Mucosa of gallbladder (tissue), 1 donor: Measurements from ENCODE around the gene SORCS3. TPM values are rescaled to one million over a fixed set of nuclear protein-coding genes. Genes with fewer than 3 reads are reported as not detected.

Source experiments
- DNase-seq: peaks from one replicate; pipeline ENCODE4 v3.0.0-alpha.2; 2020; ENCODE audit warnings: low spot score
- total RNA-seq: library from RNA; stranded (reverse); gene quantifications from one replicate; pipeline ENCODE4 v1.2.1, GENCODE V29; 2021
- donor health status: DM: no; HTN: no; CAD: no.

Gene SORCS3
- total RNA-seq, 1 donor from 2014 or later, result 0.17 TPM

DNA sequence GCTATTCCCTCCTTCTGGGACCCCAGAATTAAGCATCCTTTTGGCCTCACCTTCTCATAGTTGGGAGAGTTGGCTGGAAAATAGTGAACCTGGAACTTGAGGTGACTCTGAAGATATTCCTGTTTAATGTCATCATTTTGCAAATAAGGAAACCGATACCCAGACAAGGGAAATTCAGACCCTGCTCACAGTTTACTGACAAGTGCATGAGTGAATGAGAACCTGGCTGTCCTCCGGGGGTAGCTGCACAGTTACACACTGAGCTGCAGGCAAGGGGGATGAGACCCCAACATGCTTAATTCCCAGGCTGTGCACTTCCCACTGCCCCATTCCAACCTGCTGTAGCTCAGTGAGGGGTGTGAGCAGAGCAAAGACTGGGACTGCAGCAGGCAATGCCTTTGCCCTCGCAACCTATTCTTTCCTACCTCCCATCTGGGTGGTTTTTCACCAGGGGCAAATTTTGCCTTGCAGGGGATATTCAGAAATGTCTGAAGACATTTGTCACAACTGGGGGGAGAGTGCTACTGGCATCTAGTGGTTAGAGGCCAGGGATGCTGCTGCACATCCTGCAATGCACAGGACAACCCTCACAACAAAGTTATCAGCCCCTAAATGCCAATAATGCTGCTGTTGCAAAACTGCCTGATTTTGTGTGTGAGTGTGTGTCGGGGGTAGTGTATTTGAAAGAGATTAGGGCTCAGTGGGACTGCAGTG is 136.2 kb downstream of the SORCS3 start:
- DNase-seq, result no peak

GRCh38 chr10:104778371-104778770 is 137.3 kb downstream of the SORCS3 start:
- DNase-seq, result no peak

DNA sequence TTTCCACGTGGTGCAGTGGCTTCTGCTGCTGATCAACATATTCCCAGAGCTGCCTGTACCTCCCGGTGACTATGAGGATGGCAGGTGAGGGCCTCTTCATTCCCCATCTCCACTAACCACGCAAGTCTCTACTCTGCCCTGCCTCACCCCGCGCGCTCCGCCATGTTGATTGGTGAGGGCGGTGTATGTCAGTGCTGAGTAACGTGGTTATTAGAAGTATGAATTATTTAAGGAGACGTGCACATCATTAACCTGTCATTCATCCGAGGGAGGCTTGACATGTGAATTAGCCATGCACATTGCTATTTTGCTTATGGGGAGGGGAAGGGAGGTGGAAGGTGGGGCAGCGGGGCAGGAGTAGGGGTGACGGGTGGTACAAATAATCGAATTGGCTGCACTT is 138.6 kb downstream of the SORCS3 start:
- DNase-seq, result no peak

- no peak for DNase-seq
These were observed 139.1 kb downstream of the SORCS3 start for GRCh38 chr10:104780165-104780564.

GRCh38 chr10:104780946-104781595 is 140.0 kb downstream of the SORCS3 start:
- DNase-seq, result no peak

DNA sequence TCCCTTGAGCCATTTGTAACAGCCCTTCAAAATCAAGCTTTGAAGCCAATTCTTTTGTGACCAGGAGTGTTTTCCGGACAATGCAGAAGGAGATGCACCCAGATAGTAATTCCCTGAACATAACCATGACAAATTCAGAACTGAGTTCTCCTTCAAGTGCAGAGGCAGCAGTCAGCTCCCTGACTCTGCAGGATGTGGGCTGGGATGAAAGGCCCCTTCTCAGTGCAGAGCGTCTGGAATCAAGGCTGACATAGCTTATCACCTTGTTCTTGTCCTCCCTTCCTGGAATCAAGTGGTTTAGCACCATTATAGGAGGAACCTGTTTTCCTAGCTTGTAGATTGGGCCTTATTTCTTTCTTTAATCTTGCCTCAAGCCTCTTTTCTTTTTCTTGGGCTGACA is 143.4 kb downstream of the SORCS3 start:
- DNase-seq, result no peak

- no peak for DNase-seq
These were observed 150.4 kb downstream of the SORCS3 start for GRCh38 chr10:104791471-104791870.

GRCh38 chr10:104795411-104795810 is 154.3 kb downstream of the SORCS3 start:
- DNase-seq, result no peak

GRCh38 chr10:104796823-104797222 is 155.7 kb downstream of the SORCS3 start:
- DNase-seq, result no peak

DNA sequence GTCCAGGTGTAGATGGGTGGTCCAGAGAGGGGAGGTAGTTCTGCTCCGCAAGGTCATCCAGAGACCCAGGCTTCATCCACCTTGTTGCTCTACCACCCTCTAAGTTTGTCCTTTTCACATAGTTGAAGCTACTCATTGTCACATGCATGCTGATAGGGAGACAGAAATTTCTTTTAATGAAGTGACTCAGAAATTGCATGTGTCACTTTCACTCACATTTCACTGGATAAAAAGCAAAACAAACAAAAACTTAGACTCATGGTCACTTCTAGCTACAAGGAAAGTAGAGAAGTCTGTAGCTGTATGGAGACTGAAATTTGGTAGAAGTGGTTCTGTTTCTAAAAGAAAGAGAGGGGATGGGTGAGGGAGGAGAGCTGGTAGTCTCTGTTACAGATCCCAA is 161.9 kb downstream of the SORCS3 start:
- no peak for DNase-seq

- no peak for DNase-seq
These were observed 163.8 kb downstream of the SORCS3 start for GRCh38 chr10:104804880-104805279.

- no peak for DNase-seq
These were observed 165.7 kb downstream of the SORCS3 start for GRCh38 chr10:104806801-104807200.

- DNase-seq, result no peak
These were observed 166.7 kb downstream of the SORCS3 start for GRCh38 chr10:104807581-104808310.

DNA sequence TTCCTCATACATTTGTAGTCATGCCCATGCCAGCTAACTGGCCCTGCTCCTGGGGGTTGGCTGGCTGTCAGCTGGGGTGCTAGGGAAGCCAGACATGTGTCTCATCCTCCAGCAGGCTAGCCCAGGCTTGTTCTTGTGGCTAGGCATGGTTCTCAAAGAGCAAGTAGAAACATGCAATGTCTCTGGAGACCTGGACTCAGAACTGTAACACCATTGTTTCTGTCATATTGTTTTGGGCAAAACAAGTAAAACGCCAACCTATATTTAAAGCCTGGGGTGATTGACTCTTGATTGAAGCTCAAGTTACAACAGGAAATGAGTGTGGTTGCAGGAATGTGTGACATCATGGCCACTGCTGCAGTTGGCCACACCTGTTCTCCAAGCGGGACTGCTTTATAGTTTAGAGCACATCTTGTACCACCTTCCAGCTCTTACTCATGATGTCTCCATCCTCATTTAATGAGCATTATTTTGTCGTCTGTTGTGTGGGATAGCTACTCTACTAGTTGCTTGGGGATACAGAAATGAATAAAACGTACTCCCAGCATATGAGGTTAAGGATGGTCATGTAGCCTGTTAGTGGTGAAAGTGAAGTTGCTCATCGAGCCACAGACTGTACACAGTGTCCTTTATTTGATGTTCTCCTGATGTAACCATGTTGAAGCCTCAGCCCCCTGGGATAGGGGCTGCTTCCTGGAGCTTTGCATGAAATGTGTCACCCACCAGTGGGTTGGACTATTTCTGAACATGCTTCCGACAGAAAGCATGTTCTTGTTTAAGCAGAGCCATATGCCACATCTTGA is 168.4 kb downstream of the SORCS3 start:
- DNase-seq, result no peak

DNA sequence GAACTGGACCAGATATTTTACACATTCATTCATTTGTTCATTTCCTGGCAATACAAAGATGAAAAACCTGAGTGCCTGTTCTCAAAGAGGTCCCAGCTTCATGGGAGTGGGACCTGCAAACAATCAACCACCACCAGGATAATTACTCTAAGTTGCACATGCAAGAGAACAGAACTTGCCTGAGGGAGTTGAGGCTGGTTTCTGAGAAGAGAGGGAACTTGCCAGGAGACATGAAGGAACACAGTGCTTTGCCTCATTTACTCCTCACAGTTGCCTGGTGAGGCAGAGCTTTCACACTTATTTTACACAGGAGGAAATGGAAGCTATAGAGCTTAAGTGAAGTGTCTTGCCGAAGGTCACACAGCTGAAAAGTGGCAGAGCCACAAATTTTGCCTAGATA is 170.1 kb downstream of the SORCS3 start:
- DNase-seq, result no peak

- DNase-seq, result no peak
These were observed 175.4 kb downstream of the SORCS3 start for GRCh38 chr10:104816501-104816900.

GRCh38 chr10:104819731-104820130 is 178.6 kb downstream of the SORCS3 start:
- DNase-seq, result no peak

- DNase-seq, result no peak
These were observed 181.0 kb downstream of the SORCS3 start for GRCh38 chr10:104822088-104822487.

DNA sequence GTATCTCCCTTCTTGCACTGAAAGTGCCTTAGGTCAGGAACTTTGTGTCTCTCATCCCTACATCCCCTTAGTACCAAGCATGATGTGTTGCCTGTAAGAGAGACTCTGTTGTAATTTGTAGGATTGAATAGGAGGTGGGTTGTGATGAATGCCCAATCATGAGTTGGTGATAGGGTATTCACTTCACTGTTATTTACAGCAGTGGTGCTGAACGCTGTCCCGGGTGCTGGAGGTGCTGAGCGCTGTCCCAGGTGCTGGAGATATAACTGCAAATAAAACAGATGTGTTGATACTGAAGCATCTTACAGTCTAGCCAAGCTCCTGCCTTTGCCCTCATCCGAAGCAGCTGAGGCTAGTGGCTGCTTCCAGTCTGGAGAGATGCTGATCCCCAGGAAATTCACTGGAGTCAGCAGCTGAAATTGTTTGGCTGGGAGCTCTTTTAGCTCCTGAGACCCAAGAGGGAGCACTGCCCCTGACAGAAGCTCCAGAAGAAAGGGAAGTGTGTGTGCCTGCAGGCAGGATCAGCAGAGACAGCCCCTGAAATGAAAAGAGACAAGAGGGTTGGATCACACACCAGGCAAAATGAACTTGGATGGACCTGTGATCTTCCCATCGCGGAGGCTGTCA is 183.4 kb downstream of the SORCS3 start:
- peak; percentile 44 for DNase-seq

DNA sequence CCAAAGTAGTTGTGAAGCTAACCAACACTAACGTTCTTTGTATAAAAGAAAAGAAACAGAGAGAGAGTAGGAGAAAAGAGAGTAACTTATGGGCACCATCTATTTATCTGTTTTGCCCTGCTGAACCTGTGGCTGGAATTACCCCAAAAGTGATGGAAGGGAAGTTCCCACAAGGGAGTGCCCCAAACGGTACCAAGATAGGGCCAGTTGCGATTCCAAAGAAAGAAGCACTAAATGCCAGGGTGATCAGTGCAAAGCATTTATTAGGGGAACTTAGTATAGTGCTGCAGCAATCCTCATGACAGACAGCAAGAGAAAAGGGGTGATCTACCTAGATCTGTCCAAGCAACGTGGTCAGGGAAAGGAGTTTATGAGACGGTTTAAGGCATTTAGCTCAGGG is 190.2 kb downstream of the SORCS3 start:
- DNase-seq, result no peak

GRCh38 chr10:104834580-104834979 is 193.5 kb downstream of the SORCS3 start:
- no peak for DNase-seq

- DNase-seq, result no peak
These were observed 194.3 kb downstream of the SORCS3 start for GRCh38 chr10:104835422-104835821.
